ENCODE measurements around the gene PLCD3. TPM values are rescaled to one million over a fixed set of nuclear protein-coding genes. Genes with fewer than 3 reads are reported as not detected.

PLCD3 gene
- total and polyA plus RNA-seq, 2 of the 13 experiments (the other 11 are each of a cell fraction or from before 2014, with no cell fraction given), result 11.3 to 39.1 TPM

- TF ChIP-seq ZNF556 (CRISPR knock-in tag; IDR thresholded peaks at IDR 0.05; ENCODE audit: borderline replicate concordance), result no peak
- no peak for TF ChIP-seq MED8 (CRISPR knock-in tag; IDR thresholded peaks at IDR 0.05; ENCODE audit: insufficient replicate concordance)
- no peak for TF ChIP-seq KDM4B (CRISPR knock-in tag; IDR thresholded peaks at IDR 0.05)
- no peak for TF ChIP-seq ZFAT (CRISPR knock-in tag; conservative IDR thresholded peaks at IDR 0.05)
Measured at GRCh38 chr17:45108595-45109521, 23.5 kb downstream of the PLCD3 start (continued).

GRCh38 chr17:45108051-45108450, 24.3 kb downstream of the PLCD3 start:
- H3K36me3 ChIP-seq (replicated peaks in 1 of 2; ENCODE audit: control insufficient read depth in 1 of 2, insufficient read depth in 2 of 2, low read length in 2 of 2), result peaks cover 37 to 52% of the 10 kb centered on the region in 2 experiments
- FAIRE-seq, result no peak

More at GRCh38 chr17:45108051-45108450, 24.3 kb downstream of the PLCD3 start:
- Histone ChIP-seq H3K4me3 (replicated peaks in 1 of 3; ENCODE audit: insufficient read depth in 1 of 3, low read depth in 2 of 3, low read length in 3 of 3) (no peak overlapping the region), H3K27ac (ENCODE audit: extremely low read length, insufficient read depth, low read length) (no peak overlapping the region), H3K27me3 (ENCODE audit: control insufficient read depth in 1 of 2, insufficient read depth in 2 of 2, low read length in 2 of 2) (no peaks in the 10 kb centered on the region), H3K9me3 (ENCODE audit: low read length) (no peaks in the 10 kb centered on the region), H2AFZ (ENCODE audit: low read length) (no peak overlapping the region), H3K79me2 (ENCODE audit: insufficient read depth, low read length) (no peaks in the 10 kb centered on the region), H3K4me2 (ENCODE audit: low read depth, low read length) (no peak overlapping the region), H4K20me1 (ENCODE audit: insufficient read depth, low read length) (no peaks in the 10 kb centered on the region), H3K4me1 (ENCODE audit: insufficient read depth, low read length) (peaks cover 36% of the 10 kb centered on the region), H3K9ac (ENCODE audit: insufficient read depth, low read depth, low read length) (no peak overlapping the region)
- intact Hi-C loops (cut with micrococcal nuclease; ENCODE audit: unreplicated experiment) (no loop called here), in situ Hi-C loops (cut with HindIII; ENCODE audit: extremely low pct_ligation_motif_present, low pct_unique_long_range_greater_than_20kb) (loop anchor here (10.0 kb wide), 1 partner anchor 183 kb away; no protein-coding TSS in a partner anchor)
- no TSS peak for BruUV-seq (replicated peaks)
- no peak for TF ChIP-seq ZFX (CRISPR knock-in tag; IDR thresholded peaks at IDR 0.05; ENCODE audit: low read depth)
- TF ChIP-seq ZNF709 (CRISPR knock-in tag; IDR thresholded peaks at IDR 0.05), result no peak
- TF ChIP-seq ZNF101 (CRISPR knock-in tag; IDR thresholded peaks at IDR 0.05; ENCODE audit: borderline replicate concordance, low read depth), result no peak
- no peak for TF ChIP-seq ZKSCAN8 (CRISPR knock-in tag; IDR thresholded peaks at IDR 0.05; ENCODE audit: borderline replicate concordance)
- TF ChIP-seq POLR2AphosphoS2 (IDR thresholded peaks at IDR 0.05; ENCODE audit: low read depth, low read length), result 0 out of 2 replicates have a peak, but pooled peaks have one; percentile 13
- WGBS (ENCODE audit: low lambda C conversion rate), result 74% methylated on average over 8 of the region's 9 CpGs
- ChIA-PET POLR2A (interaction anchor here (1.1 to 2.4 kb wide), 3 partner anchors 9 to 22 kb away, joined by 3 to 14 read pairs (median 14); no protein-coding TSS in a partner anchor), CTCF (ENCODE audit: low intra/inter-chr PET ratio, low total read pairs) (interaction anchor here (1.9 kb wide), 1 partner anchor 25 kb away, joined by 12 read pairs; the partner anchor contains the start of gene PLCD3)
- ATAC-seq (no peak; the same call in 2 of the 3 replicates), DNase-seq (ENCODE audit: low spot score) (no peak)
